GM21717 (cell line): Measurements from ENCODE around the gene ATP2C1.
"Not testable (repeated sequence)": the region's sequence is repeated elsewhere in the genome, so short reads cannot be mapped to it uniquely, and the experiment has no call there.

Source experiments
- ATAC-seq: cut with Tn5 transposase; IDR thresholded peaks from one replicate; pipeline ENCODE4 v1.9.1; 2021; ENCODE audit warnings: mild to moderate bottlenecking, moderate library complexity; ENCODE audit not compliant: unreplicated experiment

Gene ATP2C1

DNA sequence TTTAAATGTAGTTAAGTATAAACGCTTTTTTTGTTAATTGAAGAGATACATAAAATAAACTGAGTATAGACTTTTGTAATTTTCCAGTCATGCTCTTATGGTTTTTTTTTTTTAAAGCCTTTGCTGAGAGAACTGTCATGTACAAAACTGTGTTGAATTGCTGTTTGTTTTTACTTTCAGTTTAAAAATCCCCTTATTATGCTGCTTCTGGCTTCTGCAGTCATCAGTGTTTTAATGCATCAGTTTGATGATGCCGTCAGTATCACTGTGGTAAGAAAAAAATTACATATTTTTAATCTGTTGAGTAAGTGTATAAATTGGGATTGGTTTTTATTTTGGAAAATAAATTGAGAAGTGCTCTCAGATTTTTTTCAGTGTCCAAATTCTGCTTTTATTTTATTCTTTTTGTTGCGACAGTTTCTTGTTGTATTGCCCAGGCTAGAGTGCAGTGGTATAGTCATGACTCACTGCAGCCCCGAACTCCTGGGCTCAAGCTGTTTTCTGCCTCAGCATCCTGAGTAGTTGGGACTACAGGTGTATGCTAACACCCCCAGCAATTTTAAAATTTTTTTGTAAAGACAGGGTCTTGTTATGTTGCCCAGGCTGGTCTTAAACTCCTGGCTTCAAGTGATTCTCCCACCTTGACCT lies 40.7 kb downstream of the ATP2C1 start:
- ATAC-seq: no peak

DNA sequence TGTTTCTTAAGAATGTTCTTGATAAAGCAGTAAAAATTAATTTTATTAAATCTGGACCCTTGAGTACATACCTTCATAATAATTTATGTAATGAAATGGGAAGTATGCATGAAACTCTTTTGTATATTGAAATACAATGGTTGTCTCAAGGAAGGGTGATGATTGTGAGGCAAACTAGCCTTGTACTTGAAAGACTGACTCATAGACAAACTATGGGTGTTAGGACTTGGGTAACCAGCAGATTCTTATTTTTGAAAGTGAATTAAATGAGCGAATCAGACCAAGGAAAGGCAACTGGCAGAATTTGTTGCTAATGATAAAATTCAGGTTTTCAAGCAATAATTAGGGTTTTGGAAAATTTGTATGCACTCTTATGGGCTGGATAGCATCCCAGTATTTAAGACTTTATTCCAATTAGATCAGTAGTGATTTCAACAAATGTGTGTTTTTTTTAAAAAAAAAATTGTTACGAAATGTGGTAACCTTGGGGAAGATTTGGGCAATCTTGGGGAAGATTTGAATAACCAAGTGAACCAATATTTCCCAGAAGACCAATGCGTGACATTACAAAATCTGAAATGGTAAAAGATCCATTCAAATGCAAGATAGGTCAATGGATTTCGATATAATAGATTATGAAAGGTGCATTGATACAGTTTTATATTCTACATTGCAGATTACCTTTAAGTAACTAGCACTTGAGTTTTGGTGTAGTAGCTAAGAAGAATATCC lies 42.0 kb downstream of the ATP2C1 start:
- ATAC-seq: no peak

DNA sequence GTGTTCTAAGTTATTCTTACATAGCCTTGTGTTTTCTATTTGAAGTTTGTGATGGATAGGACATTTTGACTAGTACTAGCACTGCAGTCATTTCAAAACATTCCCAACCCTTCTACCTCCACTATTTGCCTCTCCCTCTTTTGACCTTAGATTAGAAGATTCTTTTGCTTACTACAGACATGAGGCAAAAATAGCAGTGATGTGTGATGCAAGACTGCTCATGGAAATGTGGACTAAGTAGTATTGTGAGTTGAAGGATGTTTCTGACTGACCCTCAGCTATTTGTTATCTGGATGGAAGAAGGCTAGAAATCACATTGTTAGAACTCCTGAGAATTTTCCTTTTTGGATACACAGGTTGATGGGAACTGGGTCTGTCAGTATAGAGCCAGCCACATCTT lies 45.9 kb downstream of the ATP2C1 start:
- ATAC-seq: no peak

DNA sequence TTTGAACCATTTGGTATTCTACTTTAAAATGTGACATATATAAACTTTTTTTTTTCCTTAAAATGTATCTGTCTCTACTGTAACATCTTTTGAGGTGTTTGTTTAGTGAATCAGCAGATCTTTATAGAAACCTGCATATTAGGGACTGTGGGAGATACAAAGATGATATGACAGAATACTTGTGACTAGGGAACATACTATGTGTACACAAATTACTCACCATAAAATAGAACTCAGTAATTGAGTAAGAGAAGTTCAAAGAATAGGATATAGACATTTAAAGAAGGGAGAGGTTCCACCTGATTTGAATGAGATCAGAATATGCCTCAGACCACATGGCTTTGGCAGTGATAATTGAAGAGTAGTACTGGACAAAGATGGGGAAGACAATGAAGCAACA lies 47.9 kb downstream of the ATP2C1 start:
- no peak for ATAC-seq

DNA sequence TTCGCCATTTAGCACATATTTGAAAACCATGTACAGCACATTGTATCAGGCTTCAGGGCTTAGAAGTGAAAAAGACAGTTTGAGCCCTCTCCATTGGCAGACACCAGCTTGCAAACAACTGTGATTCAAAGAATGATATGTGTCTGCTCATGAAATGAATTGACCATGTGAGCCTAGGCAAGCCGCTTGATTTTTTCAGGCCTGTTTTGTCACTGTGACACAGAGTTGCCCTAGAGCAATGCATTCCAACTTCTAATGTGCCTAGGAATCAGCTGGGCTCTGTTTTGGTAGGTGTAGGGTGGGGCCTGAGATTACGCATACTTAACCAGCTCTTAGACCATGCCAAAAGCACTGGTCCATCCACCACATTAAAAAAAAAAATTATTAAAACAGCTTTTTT lies 53.0 kb downstream of the ATP2C1 start:
- no peak for ATAC-seq

DNA sequence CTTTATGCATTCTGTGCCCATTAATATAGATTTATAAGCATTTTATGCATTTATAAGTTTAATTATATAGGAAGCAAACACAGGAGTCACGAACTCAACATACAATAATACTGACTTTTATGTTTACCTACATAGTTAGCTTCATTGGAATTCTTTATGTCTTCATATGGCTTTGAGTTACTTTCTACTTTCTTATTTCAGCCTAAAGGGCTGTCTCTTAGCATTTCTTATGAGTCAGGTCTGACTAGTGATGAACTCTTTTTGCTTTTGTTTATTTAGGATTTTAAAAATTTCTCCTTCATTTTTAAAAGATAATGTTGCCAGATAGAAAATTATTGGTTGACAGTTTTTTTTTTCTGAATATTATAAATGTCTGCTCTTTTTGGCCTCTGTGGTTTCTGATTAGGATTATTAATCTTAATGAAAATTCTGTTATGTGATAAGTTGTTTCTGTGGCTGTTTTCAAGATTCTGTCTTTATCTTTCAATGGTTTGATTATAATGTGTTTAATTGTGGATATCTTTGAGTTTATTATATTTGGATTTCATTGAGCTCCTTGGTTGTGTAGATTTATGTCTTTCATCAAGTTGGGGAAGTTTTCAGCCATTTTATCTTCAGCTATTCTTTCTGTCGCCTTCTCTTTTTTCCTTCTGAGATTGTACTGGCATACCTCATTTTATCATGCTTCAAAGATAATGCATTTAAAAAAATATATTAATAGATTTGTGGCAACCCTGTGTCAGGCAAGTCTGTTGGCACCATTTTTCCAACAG lies 54.3 kb downstream of the ATP2C1 start:
- no peak for ATAC-seq

DNA sequence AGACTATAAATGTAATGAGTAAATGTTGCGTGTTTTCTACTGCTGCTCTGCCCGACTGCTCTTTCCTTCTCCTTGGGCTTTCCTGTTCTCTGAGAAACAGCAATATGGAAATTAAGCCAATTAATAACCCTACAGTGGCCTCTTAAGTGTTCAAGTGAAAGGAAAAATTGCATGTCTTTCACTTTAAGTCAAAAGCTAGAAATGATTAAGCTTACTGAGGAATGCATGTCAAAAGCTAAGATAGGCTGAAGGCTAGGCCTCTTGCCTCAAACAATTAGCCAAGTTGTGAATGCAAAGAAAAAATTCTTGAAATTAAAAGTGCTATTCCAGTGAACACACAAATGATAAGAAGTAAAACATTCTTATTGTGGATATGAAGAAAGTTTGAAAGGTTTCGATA lies 55.0 kb downstream of the ATP2C1 start:
- ATAC-seq: no peak

DNA sequence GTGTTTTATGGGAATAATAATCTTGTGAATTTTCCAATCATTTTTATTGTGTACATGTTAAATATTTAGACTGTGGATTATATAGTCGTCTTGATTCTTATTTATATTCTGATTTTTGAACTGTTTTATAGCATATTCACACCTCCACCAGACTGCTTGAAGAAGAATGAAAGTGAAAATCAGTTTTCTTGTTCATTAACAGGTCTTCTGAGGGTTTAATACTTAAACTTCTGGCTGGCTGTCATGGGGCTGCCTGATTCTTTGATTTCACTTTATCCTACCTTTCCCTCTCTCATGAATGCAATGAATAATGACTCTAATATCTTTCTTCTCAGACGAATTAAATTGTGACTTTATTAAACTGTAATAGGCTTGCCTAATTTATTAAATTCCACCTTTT lies 56.2 kb downstream of the ATP2C1 start:
- no peak for ATAC-seq

DNA sequence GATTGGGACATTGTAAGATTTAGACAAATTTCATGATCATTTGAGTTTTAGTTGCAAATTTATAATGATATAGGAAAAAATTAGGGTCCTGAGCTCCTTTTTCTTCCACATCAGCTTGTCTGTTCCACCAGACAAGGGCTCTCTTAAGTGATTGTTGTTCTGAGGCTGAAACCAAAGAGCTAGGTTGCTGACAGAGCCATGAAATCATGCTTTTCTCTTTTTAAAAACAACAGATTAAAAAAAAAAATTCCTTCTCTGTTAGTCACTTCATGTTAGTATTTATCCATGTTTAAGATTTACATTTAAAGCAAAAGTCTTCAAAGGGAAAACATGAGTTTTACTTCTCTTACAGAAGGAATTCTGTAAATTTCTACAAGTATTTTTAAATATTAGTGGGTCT lies 56.8 kb downstream of the ATP2C1 start:
- ATAC-seq: no peak

DNA sequence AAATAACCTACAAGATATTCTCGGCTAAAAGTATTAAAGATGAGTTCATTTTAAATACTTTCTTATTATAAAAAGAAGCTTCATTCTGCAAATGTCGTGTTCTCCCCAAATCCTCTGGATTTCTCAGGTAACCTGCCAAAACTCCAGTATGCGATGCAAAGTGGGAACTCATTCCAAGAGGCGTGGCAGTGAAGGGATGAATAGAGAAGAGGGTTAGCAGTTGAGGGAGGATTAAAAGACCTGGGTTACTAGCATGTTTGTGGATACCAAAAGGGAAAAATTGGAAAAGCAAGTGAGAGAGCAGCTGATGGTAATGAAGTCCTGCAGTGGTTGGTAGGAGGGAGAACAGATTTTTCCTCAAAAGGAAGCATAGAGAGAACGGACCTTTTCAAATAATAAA lies 61.6 kb downstream of the ATP2C1 start:
- no peak for ATAC-seq

DNA sequence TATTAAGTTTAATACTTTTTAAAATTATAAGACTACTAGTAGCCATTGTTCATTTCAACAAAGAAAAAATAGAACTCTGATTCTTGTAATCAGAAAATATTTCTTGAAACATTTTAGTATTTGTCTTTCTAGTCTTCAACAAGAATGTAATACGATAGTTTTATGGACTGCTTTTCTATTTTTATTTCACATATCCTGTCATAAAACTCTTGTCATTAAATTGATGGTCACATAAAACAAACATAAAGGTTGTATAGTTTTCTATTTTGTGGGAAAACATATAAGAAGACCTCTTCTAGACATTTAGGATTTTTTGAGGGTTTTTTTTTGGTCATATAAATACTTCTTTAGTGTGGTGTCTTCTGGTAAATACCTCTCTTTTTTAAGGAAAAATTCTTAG lies 62.4 kb downstream of the ATP2C1 start:
- ATAC-seq: no peak

DNA sequence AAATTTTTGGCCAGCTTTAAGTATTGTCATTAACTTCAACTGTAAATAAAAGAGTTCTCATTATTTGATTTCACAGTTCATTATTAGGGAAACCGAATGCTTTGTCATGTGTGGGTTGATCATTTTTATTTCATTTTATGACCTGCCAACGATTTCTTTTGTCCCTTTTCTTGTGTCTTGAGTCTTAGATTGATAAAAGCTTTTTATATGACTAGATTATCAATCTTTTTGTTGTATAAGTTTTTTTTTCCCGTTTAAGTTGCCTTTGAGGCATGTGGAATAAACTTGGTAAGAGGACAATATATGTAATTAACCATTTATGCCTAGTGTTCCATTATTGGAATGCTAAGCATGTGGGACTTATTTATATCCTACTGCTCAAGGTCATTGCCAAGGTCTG lies 62.8 kb downstream of the ATP2C1 start:
- ATAC-seq: no peak

DNA sequence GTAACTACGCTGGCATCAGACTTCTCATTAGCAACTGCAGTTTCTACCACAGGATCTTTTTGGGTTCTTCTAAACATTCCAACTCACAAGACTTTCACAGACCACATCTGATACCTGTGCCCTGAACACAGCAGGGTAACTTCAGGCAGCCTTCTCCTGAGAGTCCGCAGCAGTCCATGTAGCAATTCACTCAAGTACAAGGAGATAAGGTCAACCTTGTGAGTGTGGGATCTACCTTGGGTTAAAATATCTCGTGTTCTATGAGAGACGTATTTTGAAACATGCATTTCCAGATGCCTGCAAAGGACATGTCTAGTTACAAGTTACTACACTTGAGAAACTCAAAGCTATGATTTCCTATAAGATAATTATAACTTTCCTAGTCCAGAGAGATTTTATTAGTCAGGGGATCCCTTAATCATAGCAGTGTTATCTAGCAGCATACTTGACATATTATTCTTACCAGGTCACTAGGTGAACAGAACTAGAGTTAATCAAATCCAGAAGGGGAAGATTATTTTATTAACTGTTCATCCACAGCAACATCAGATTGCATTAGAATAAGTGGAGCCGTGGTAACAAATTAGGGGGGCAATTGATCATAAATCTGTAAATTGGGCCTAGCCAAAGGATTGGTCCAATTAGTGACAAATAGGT lies 66.4 kb downstream of the ATP2C1 start:
- ATAC-seq: no peak

DNA sequence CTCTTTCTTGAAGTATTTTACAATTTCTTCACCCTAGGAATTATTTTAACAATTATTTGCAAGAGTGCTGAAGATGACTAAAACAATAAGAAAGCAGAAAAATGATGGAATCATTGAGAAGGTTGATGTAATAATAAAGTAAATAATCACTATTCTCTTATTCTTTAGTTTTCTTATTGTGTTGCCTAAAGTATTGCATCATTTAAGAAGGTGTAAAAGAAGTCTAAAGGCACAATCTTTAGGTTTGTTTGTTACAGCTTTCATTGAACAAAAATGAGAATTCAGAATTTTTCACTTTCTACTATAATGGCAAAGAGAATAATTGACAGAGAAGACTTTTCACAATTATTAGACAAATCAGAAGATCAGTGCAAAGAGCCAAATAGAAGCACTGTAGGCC lies 67.6 kb downstream of the ATP2C1 start:
- no peak for ATAC-seq

DNA sequence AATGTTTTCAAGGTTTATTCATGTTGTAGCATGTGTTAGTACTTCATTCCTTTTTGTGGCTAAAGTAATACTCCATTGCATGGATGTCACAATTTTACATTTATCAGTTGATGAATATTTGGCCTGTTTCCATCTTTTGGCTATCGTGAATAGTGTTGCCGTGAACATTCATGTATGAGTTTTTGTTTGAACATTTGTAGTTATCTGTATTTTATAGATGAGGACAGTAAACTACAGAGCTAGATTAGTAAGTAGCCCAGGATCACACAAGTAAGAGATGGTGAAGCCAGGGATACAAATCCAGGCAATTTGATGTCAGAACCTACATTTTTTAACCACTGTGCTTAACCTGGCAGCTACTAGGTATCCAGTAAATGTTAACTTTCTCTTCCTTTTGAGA lies 69.6 kb downstream of the ATP2C1 start:
- ATAC-seq: no peak

DNA sequence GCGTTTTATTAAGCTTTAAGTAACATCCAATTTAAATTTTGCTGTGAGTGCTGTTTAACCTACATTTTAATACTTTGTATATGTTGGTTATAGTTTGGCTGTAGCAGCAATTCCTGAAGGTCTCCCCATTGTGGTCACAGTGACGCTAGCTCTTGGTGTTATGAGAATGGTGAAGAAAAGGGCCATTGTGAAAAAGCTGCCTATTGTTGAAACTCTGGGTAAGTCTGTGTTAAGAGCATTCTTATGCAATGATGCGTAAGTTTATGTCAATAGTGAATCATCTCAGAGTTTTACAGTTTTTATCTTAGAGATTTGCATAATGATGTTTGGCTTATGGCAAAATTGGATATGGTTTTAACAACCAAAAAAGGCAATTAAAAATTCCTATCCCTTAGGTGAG lies 70.0 kb downstream of the ATP2C1 start:
- ATAC-seq: no peak

DNA sequence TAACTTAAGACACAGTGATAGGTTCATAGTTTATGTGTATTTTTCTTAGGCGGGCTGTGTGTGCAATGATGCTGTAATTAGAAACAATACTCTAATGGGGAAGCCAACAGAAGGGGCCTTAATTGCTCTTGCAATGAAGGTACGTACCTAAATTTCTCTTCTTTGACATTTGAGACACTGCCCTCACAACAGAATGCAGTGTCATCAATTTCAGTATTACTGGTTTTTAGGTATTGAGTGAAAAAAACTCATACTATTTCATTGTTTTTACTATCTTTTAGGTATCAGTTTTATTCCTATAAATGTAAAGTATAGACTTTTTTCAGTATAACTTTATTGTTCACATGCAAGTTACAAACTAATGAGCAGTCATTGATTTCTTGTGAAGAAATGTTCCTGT lies 73.4 kb downstream of the ATP2C1 start:
- no peak for ATAC-seq

DNA sequence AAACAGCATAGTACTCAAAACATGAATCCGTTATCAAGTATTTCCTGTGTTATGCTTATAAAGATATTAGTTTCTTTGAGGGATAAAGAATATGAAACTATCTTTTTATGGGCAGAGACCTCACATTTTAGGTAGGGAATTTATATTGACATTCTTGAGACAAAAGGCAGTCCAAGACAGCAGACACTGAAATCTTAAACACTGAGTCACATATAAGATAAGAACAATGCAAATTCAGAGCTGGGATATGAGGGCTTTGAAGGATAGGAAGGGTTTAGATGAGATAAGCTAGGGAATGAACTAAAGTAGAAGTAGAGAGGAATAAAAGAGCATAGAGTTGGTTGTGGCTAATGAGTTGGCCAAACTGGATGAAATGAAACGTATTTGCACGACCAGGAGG lies 74.3 kb downstream of the ATP2C1 start:
- ATAC-seq: no peak

DNA sequence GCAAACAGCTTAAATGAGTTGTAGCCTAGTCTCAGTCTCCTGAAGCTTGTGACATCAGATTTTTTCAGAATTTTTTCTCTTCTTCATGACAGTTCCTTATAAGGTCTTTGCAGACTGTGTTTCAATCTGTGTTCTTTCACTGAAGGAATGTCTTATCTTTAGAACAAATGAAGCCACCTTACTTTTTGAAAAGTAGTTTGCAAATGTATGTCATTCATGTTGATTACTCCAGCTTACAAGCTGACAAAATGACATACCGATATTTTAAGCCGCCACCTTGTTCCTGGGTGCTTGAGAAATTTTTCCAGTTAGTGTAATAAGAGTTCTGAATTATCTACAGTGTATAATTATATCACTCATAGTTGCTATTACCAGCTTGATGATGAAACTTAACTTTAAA lies 75.7 kb downstream of the ATP2C1 start:
- no peak for ATAC-seq

DNA sequence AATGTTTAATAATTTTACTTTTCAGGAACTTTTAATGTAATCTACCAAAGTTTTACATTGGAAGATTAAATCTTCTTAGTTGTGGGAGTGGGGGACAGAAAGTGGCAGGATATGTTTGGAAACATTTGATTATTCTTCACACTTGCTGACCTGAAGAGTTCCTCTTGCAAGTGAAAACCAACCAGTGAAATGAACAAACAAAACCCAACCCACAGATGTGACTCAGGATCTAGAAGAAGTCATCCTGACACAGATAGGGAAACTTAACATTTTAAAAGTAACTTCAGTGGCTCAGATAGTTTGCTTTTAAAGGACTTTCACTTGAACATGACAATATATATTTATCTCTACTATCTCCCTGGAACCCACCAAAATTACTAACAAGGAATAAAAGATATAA lies 77.3 kb downstream of the ATP2C1 start:
- no peak for ATAC-seq

DNA sequence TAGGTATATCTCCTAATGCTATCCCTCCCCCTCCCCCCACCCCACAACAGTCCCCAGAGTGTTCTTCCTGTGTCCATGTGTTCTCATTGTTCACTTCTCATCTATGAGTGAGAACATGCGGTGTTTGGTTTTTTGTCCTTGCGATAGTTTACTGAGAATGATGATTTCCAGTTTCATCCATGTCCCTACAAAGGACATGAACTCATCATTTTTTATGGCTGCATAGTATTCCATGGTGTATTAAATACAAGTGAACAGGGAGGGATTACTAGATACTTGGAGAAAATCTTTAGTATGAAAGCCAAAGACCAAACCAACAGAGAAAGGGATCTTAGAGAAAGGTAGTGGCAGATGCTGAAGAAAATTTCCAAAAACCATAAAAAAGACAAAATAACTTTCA lies 78.7 kb downstream of the ATP2C1 start:
- not testable (repeated sequence) for ATAC-seq

DNA sequence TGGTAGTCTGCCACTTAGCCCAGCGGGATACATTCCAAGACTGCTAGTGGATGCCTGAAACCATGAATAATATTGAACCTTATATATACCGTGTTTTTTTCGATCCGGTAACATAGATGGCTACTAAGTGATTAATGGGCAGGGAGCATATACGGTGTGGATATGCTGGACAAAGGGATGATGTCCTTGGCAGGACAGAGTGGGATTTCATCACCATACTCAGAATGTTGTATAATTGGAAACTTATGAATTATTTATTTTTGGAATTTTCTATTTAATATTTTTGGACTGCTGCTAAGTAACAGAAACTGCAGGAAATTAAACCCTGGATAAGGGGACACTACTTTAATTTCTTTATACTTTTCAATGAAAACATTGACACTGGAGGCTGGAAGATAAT lies 79.5 kb downstream of the ATP2C1 start:
- no peak for ATAC-seq
